IPS-NIHi7 (cell line): Measurements from ENCODE around the gene GZMA.
A peak's percentile ranks its signal among the peaks of the same experiment; 100 is the strongest.
"Not testable (repeated sequence)": the region's sequence is repeated elsewhere in the genome, so short reads cannot be mapped to it uniquely, and the experiment has no call there.

ENCODE experiments used
- DNase-seq: peaks from one replicate; pipeline ENCODE4 v3.0.0; 2012; ENCODE audit warnings: mixed read lengths; ENCODE audit errors: extremely low spot score

Gene GZMA

GRCh38 chr5:55102348-55102747 is at the start of gene GZMA:
GZMA (plus strand) TSS chr5:55102646; CDS start chr5:55102683, 37 bp downstream.
- DNase-seq, result no peak

- DNase-seq, result no peak
Observed at GRCh38 chr5:55055183-55055582, 47.3 kb upstream of the GZMA start.

GRCh38 chr5:55062039-55062779 is 40.2 kb upstream of the GZMA start:
- no peak for DNase-seq

GRCh38 chr5:55063220-55063863 is 39.1 kb upstream of the GZMA start:
- DNase-seq, result no peak

- no peak for DNase-seq
Observed at GRCh38 chr5:55063899-55064298, 38.5 kb upstream of the GZMA start.

GRCh38 chr5:55064523-55064922 is 37.9 kb upstream of the GZMA start:
- no peak for DNase-seq

- DNase-seq, result no peak
Observed at GRCh38 chr5:55066277-55066676, 36.2 kb upstream of the GZMA start.

- no peak for DNase-seq
Observed at GRCh38 chr5:55070968-55071367, 31.5 kb upstream of the GZMA start.

- DNase-seq, result peak; percentile 33
Observed at GRCh38 chr5:55071413-55071812, 31.0 kb upstream of the GZMA start.

- no peak for DNase-seq
Observed at GRCh38 chr5:55072666-55073065, 29.8 kb upstream of the GZMA start.

- no peak for DNase-seq
Observed at GRCh38 chr5:55073211-55073610, 29.2 kb upstream of the GZMA start.

- DNase-seq, result no peak
Observed at GRCh38 chr5:55081541-55081940, 20.9 kb upstream of the GZMA start.

GRCh38 chr5:55089301-55089700 is 13.1 kb upstream of the GZMA start:
- DNase-seq, result not testable (repeated sequence)

GRCh38 chr5:55091011-55091410 is 11.4 kb upstream of the GZMA start:
- not testable (repeated sequence) for DNase-seq

- no peak for DNase-seq
Observed at GRCh38 chr5:55096182-55096581, 6.3 kb upstream of the GZMA start.

GRCh38 chr5:55096861-55097260 is 5.6 kb upstream of the GZMA start:
- DNase-seq, result no peak

GRCh38 chr5:55101148-55101547 is 1.3 kb upstream of the GZMA start:
- not testable (repeated sequence) for DNase-seq

GRCh38 chr5:55101556-55102276 is 730 bp upstream of the GZMA start:
- DNase-seq, result no peak

GRCh38 chr5:55104036-55104772 is 1.8 kb downstream of the GZMA start:
- no peak for DNase-seq

GRCh38 chr5:55104946-55105701 is 2.7 kb downstream of the GZMA start:
- DNase-seq, result no peak

- DNase-seq, result not testable (repeated sequence)
Observed at GRCh38 chr5:55105976-55106375, 3.5 kb downstream of the GZMA start.
